B cell (primary cell): Measurements from ENCODE around the gene LRRC10B. TPM values are rescaled to one million over a fixed set of nuclear protein-coding genes. Genes with fewer than 3 reads are reported as not detected.

Source experiments
- ATAC-seq: fragments of 200-7000 bp; cut with Tn5 transposase; one replicate; pipeline ENCODE4 v1.10.0; 2021; ENCODE audit warnings: low read depth, mild to moderate bottlenecking, moderate number of reproducible peaks, moderate library complexity
- CTCF ChIA-PET: fragments of 350-600 bp; sonication (Branson Sonifier 250); formaldehyde crosslinking; loops from one replicate; lab custom pipeline; 2021; ENCODE audit warnings: antibody characterized with exemption, inconsistent platforms; lab: Charles Lee
- POLR2A ChIA-PET: fragments of 350-600 bp; sonication (Branson Sonifier 250); formaldehyde crosslinking; loops from one replicate; lab custom pipeline; 2021; ENCODE audit warnings: antibody characterized with exemption; lab: Charles Lee
- DNase-seq: peaks from one replicate; pipeline ENCODE4 v3.0.0; 2013
- H2AFZ ChIP-seq: 2 replicates; pipeline ENCODE4 v1.6.1; 2012; ENCODE audit warnings: mild to moderate bottlenecking, low read depth, low read length; ENCODE audit not compliant: insufficient read depth, poor library complexity, severe bottlenecking
- H3K27ac ChIP-seq, 2 donors: 1 replicate in 1 of 2; 2 replicates in 1 of 2; pipeline ENCODE4 v1.5.1; 2012 to 2013; ENCODE audit warnings: low read length in 2 of 2, mild to moderate bottlenecking in 2 of 2, moderate library complexity in 1 of 2
- H3K27me3 ChIP-seq, 4 experiments: fragments of 200-600 bp in 1 of 4; sonication (generic) in 1 of 4; replicated peaks in 1 of 4; 1 replicate in 2 of 4; 2 replicates in 2 of 4; pipeline versions ENCODE4 v1.6.1 to v1.7.0; 2013 to 2016; ENCODE audit warnings: low read length in 3 of 4, mild to moderate bottlenecking in 2 of 4, mixed read lengths in 1 of 4, moderate library complexity in 1 of 4; ENCODE audit not compliant: insufficient read depth in 4 of 4, control insufficient read depth in 3 of 4; ENCODE audit errors: control extremely low read depth in 1 of 4
- H3K36me3 ChIP-seq, 2 experiments: replicated peaks in 1 of 2; 1 replicate in 1 of 2; 2 replicates in 1 of 2; pipeline versions ENCODE4 v1.6.1 to v1.7.1; 2013; ENCODE audit warnings: low read length in 1 of 2; ENCODE audit not compliant: insufficient read depth in 2 of 2, control insufficient read depth in 1 of 2; ENCODE audit errors: control extremely low read depth in 1 of 2, extremely low read depth in 1 of 2
- H3K4me1 ChIP-seq, 2 donors: fragments of 200-600 bp in 1 of 2; sonication (generic) in 1 of 2; 1 replicate in 1 of 2; 2 replicates in 1 of 2; pipeline versions ENCODE4 v1.5.1 to v1.6.1; 2013 to 2017; ENCODE audit warnings: low read length in 2 of 2; ENCODE audit not compliant: control insufficient read depth in 2 of 2, insufficient read depth in 2 of 2
- H3K4me2 ChIP-seq: replicated peaks from 2 replicates; pipeline ENCODE3; 2012; ENCODE audit warnings: mild to moderate bottlenecking, low read depth, low read length; ENCODE audit not compliant: poor library complexity, severe bottlenecking
- H3K4me3 ChIP-seq, 5 experiments: fragments of 200-600 bp in 1 of 5; sonication (generic) in 1 of 5; 1 replicate in 3 of 5; 2 replicates in 2 of 5; pipeline versions ENCODE4 v1.5.1 to v1.7.0; 2011 to 2016; ENCODE audit warnings: low read length in 4 of 5, mild to moderate bottlenecking in 4 of 5, low read depth in 2 of 5, control low read depth in 1 of 5, moderate library complexity in 1 of 5; ENCODE audit not compliant: insufficient read depth in 1 of 5; ENCODE audit errors: control extremely low read depth in 1 of 5, extremely low read depth in 1 of 5
- H3K79me2 ChIP-seq: fragments of 200-600 bp; sonication (generic); one replicate; pipeline ENCODE4 v1.6.0; 2016; ENCODE audit warnings: low read length; ENCODE audit not compliant: control insufficient read depth, insufficient read depth
- H3K9ac ChIP-seq: fragments of 200-600 bp; sonication (generic); 2 replicates; pipeline ENCODE4 v1.6.1; 2017; ENCODE audit warnings: mild to moderate bottlenecking, low read length, moderate library complexity
- H3K9me3 ChIP-seq, 3 donors: one replicate each; pipeline versions ENCODE4 v1.6.1 to v1.7.1; 2013; ENCODE audit warnings: low read length in 2 of 3; ENCODE audit not compliant: control insufficient read depth in 2 of 3, insufficient read depth in 1 of 3; ENCODE audit errors: control extremely low read depth in 1 of 3
- H4K20me1 ChIP-seq: 2 replicates; pipeline ENCODE4 v1.6.0; 2012; ENCODE audit warnings: mild to moderate bottlenecking, low read length; ENCODE audit not compliant: insufficient read depth, control insufficient read depth, poor library complexity, severe bottlenecking
- H3K27ac Mint-ChIP-seq: one replicate; pipeline ENCODE4 v1.8.0; 2021; ENCODE audit warnings: mixed read lengths
- H3K27me3 Mint-ChIP-seq: one replicate; pipeline ENCODE4 v1.8.0; 2021; ENCODE audit warnings: mixed read lengths
- H3K4me1 Mint-ChIP-seq: one replicate; pipeline ENCODE4 v1.8.0; 2021; ENCODE audit warnings: mixed read lengths
- H3K4me3 Mint-ChIP-seq: one replicate; pipeline ENCODE4 v1.8.0; 2021; ENCODE audit warnings: mixed read lengths
- H3K9me3 Mint-ChIP-seq: one replicate; pipeline ENCODE4 v1.8.0; 2022; ENCODE audit warnings: mixed read lengths; ENCODE audit not compliant: insufficient read depth
- EZH2 ChIP-seq: IDR thresholded peaks from 2 replicates; pipeline ENCODE4 v1.6.1; 2012; ENCODE audit warnings: borderline replicate concordance, low read depth, mild to moderate bottlenecking, moderate library complexity, low read length; ENCODE audit not compliant: insufficient read depth, poor library complexity, severe bottlenecking
- WGBS: methylation state at CpG from one replicate; pipeline ENCODE4 v1.1.5; 2013; ENCODE audit warnings: missing lambda C conversion rate; ENCODE audit not compliant: insufficient coverage; 5-methylcytosine and 5-hydroxymethylcytosine counted together
- intact Hi-C: fragments of 100-400 bp; cut with micrococcal nuclease; formaldehyde crosslinking; loops from one replicate; pipeline ENCODE4 v1.10.0; 2022
- polyA plus RNA-seq: library from polyadenylated mRNA; depleted of rRNA; stranded (reverse); fragments of >200 nt; gene quantifications from 2 replicates; pipeline ENCODE4 v1.2.3, GENCODE V29; 2012
- total RNA-seq, 2 donors: library from RNA; stranded (reverse); fragments of 120-200 nt in 1 of 2; gene quantifications; 1 replicate in 1 of 2; 2 replicates in 1 of 2; pipeline versions ENCODE4 v1.2.3 to v1.2.4, GENCODE V29; 2013 to 2022
- TF ChIP-seq, protein P1 (sequence below): fragments of 200-600 bp; IDR thresholded peaks from one replicate; pipeline ENCODE4 v1.8.0; 2022; ENCODE audit warnings: antibody characterized with exemption, mild to moderate bottlenecking

The LRRC10B gene
- total and polyA plus RNA-seq, 2 donors (not counting 1 experiment from before 2014, with no cell fraction given) = 0.15 TPM; not detected in 1

DNA sequence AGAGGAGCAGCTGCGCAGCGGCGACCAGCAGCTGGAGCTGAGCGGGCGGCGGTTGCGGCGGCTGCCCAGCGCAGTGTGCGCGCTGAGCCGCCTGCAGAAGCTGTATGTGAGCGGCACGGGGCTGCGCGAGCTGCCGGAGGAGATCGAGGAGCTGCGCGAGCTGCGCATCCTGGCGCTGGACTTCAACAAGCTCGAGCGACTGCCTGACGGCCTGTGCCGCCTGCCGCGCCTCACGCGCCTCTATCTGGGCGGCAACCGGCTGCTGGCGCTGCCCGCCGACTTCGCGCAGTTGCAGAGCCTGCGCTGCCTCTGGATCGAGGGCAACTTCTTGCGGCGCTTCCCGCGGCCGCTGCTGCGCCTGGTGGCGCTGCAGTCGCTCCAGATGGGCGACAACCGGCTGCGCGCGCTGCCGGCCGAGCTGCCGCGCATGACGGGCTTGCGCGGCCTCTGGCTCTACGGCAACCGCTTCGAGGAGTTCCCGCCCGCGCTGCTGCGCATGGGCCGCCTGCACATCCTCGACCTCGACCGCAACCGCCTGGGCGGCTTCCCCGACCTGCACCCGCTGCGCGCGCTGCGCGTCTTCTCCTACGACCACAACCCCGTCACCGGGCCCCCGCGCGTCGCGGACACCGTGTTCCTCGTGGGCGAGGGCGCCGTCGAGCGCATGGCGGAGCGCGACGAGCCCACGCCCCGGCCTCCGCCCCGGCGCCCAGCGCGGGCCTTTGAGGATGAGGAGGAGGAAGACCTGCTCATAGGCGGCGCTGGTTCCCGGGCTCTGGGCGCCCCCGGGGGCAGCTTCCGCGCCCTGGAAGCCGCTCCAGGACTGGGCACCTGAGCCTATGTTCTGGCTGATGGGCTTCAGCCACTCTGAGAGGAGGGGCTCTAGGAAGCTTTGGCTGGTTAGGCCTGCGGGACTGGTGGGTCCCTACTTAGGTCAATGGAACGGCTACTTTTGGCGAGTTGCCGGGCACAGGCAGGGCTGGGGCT, 787 bp downstream of the LRRC10B start:
- H3K4me3 Mint-ChIP-seq = peak overlapping the region; percentile 63
- Histone ChIP-seq H3K4me2 (peak overlapping the region; percentile 83), H3K9ac (peak overlapping the region; percentile 5), H3K9me3 (peaks cover 0 to 9% (median 0%) of the 10 kb centered on the region in 3 donors), H3K4me1 (peaks cover 17% of the 10 kb centered on the region in 2 donors), H3K27ac (no peak overlapping the region), H3K79me2 (no peaks in the 10 kb centered on the region), H4K20me1 (no peaks in the 10 kb centered on the region), H3K27me3 (peaks cover 0 to 56% (median 17%) of the 10 kb centered on the region in 4 experiments), H2AFZ (peak overlapping the region; percentile 50), H3K4me3 (peak overlapping the region in 3 of 5 experiments; percentile 34 to 46 (median 40)), H3K36me3 (no peaks in the 10 kb centered on the region)
- no peak overlapping the region for H3K27ac Mint-ChIP-seq
- H3K4me1 Mint-ChIP-seq = peaks cover 12% of the 10 kb centered on the region
- peak; percentile 80 for DNase-seq
- TF ChIP-seq EZH2 = no peak
- TF ChIP-seq, protein P1, sequence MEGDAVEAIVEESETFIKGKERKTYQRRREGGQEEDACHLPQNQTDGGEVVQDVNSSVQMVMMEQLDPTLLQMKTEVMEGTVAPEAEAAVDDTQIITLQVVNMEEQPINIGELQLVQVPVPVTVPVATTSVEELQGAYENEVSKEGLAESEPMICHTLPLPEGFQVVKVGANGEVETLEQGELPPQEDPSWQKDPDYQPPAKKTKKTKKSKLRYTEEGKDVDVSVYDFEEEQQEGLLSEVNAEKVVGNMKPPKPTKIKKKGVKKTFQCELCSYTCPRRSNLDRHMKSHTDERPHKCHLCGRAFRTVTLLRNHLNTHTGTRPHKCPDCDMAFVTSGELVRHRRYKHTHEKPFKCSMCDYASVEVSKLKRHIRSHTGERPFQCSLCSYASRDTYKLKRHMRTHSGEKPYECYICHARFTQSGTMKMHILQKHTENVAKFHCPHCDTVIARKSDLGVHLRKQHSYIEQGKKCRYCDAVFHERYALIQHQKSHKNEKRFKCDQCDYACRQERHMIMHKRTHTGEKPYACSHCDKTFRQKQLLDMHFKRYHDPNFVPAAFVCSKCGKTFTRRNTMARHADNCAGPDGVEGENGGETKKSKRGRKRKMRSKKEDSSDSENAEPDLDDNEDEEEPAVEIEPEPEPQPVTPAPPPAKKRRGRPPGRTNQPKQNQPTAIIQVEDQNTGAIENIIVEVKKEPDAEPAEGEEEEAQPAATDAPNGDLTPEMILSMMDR = peak; percentile 38
- intact Hi-C loops = no loop called here
- no peaks in the 10 kb centered on the region for H3K9me3 Mint-ChIP-seq
- ChIA-PET POLR2A (no interaction called here), CTCF (no interaction called here)
- WGBS = 5% methylated on average over 117 of the region's 117 CpGs
- H3K27me3 Mint-ChIP-seq = peaks cover 47% of the 10 kb centered on the region
- ATAC-seq = peak; percentile 63
